GM21529 (cell line): ENCODE results near the gene VN1R2.
"Not testable (repeated sequence)": the region's sequence is repeated elsewhere in the genome, so short reads cannot be mapped to it uniquely, and the experiment has no call there.

Experiments used
- ATAC-seq: cut with Tn5 transposase; IDR thresholded peaks from one replicate; pipeline ENCODE4 v1.9.1; 2021; ENCODE audit not compliant: unreplicated experiment

The VN1R2 gene

DNA sequence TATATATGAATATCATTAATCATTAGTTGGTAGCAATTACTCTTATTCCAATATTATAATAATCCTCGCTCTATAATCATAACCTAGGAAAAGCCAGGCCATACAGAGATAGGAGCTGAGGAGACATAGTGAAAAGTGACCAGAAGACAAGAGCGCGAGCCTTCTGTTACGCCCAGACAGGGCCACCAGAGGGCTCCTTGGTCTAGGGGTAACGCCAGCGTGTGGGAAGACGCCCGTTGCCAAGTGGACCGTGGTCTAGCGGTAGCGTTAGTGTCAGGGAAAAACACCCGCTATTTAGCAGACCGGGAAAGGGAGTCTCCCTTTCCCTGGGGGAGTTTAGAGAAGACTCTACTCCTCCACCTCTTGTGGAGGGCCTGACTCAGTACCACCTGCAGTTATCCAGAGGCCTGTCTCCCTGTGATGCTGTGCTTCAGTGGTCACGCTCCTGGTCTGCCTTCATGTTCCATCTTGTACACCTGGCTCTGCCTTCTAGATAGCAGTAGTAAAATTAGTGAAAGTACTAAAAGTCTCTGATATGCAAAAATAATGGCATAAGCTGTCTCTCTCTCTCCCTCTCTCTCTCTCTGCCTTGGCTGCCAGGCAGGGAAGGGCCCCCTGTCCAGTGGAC, at the start of gene VN1R2:
TSS of gene VN1R2 (plus strand) at position 578 of the 628 bp plus-strand sequence. CDS start 84 bp downstream, outside the sequence.
- ATAC-seq, result not testable (repeated sequence)

GRCh38 chr19:53211554-53211953, 46.5 kb upstream of the VN1R2 start:
- ATAC-seq, result not testable (repeated sequence)

GRCh38 chr19:53212703-53213320, 45.3 kb upstream of the VN1R2 start:
- ATAC-seq, result no peak

GRCh38 chr19:53222716-53223115, 35.4 kb upstream of the VN1R2 start:
- ATAC-seq, result not testable (repeated sequence)

DNA sequence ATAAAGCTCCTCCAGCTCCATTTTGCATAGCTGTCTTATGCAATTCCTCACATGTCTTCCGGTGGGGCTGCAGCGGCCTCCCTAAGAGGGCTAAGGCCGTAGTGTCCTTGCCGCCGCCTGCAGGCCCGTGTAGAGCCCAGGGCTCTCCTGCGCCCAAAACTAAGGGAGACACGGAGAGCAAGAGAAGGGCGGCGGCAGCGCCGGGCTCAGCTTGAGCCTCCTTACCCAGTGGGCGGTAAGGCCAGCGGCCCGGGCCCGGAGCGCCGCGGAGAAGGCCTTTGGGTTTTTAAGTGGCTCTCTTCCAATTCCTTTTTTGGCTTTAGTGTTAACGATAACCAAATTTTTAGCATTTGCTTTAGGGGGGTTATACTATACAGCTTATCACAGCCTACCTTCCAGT, 33.5 kb upstream of the VN1R2 start:
- ATAC-seq, result no peak

GRCh38 chr19:53237114-53237777, 20.8 kb upstream of the VN1R2 start:
- no peak for ATAC-seq

DNA sequence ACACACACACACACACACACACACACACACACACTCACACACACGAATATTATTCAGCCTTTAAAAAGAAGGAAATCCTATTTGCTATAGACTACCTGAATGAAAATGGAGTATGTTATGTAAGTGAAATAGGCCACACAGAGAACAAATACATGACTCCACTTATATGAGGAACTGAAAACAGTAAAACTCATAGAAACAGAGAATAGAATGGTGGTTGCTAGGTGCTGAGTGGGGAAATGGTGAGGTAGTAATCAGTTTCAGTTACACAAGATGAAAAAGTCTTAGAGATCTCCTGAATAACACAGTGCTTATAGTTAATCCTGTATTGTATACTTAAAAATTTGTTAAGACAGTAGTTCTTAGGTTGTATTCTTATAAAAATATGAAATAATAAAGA, 11.6 kb upstream of the VN1R2 start:
- ATAC-seq, result no peak

- ATAC-seq, result no peak
Observed at GRCh38 chr19:53254411-53255341, 3.4 kb upstream of the VN1R2 start, which contains the start of gene ZNF677. Gene ZNF677, minus strand, starts transcription at chr19:53254873. Its CDS starts 3,323 bp downstream, at chr19:53251550.

DNA sequence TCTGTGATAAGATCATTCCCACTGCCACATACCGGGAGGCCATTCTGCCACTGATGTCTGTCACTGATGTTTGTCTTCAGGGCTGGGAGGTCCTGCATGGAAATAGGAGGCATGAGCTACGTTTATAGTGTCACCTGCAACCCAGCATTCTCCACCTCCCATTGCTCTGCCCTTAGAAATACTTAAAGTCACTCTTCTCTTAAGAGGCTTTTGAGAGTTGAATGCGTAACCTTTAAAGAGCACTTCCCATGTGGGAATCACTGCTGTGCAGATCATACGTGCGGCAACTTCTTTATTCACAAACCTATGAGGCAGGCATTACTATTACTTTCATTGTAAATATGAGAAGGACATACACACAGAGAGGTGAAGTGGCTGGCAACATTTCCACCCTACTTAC, 9.5 kb downstream of the VN1R2 start, which contains the start of gene VN1R4:
TSS of gene VN1R4 (minus strand) at position 101 of the 400 bp plus-strand sequence. CDS start at position 43, 58 bp downstream.
- not testable (repeated sequence) for ATAC-seq

DNA sequence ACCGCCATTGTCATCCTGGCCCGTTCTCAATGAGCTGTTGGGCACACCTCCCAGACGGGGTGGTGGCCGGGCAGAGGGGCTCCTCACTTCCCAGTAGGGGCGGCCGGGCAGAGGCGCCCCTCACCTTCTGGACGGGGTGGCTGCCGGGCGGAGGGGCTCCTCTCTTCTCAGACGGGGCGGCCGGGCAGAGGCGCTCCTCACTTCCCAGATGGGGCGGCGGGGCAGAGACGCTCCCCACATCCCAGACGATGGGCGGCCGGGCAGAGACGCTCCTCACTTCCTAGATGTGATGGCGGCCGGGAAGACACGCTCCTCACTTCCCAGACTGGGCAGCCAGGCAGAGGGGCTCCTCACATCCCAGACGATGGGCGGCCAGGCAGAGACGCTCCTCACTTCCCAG, 11.8 kb downstream of the VN1R2 start:
- ATAC-seq, result not testable (repeated sequence)

- no peak for ATAC-seq
Observed at GRCh38 chr19:53272044-53272443, 14.0 kb downstream of the VN1R2 start.

GRCh38 chr19:53275480-53275879, 17.4 kb downstream of the VN1R2 start:
- no peak for ATAC-seq

DNA sequence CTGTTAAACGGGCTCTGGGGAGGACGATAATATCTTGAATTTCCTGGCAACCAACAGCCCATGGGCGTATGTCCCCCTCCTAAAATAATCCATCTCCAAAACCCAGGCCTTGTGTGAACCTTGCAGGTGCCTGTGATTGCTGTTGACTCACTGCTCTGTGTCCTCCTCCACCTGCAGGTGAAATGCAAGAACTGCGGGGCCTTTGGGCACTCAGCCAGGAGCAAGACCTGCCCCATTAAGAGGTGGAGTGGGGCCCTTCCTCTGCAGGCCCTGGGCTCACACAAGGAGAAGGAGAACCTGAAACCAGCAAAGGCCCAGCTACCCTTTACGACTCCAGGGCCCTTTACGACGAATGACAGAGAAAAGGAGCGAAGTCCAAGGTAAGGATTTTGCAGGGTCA, 23.9 kb downstream of the VN1R2 start:
- ATAC-seq, result not testable (repeated sequence)

DNA sequence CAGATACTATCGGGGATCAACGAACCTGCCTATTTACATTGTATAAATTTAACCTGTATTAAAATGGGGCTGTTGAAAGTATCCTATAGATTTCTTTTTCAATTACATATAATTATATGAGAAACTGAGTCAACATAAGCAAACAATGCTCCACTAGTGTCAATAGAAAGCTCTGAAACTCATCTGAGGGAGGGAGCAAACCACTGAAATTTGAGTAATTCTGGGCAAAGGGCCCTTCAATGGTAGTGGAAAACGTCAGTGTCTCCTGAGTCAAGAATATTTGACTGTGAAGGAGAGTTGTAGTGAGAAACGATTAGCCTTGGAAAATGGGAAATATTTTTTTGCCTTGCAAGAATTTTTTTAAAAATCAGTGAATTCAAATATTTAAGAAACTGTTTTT, 27.0 kb downstream of the VN1R2 start:
- no peak for ATAC-seq

DNA sequence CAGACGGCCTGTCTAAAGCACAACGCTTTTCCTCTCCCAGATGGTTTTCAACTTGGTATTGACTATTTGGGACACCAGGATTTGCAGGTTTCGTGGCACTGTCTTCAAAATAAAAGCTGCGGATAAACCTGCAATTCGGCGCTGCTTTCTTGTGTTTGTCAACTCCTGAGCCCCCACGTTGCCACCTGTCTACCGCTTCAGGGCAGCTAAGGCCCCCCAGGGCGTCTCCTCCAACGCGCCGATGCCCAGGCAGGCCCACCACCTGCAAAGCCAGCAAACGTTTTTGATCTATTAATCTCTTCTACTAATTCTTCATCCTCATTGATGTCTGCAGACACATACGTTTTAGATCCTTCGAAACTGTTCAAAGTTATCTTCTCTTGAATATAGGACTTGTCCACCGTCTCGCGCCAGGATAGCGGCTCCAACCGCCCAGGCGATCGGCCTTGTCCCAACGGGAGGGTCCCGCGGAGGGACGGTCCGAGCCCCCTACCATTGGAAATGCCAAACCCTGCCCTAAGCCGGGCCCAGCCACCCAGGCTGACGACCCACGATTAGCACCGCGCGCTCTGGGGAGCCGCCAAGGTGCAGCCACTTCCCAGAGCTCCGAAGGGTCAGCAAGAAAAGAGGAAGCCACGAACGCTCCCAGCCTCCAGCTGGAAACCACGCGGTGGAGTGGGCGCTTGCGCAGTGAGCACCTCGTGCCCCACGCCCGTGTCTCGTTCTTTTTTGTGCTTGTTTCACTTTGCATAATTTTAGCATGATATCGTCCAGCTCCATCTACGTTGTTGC, 32.9 kb downstream of the VN1R2 start:
- no peak for ATAC-seq

- ATAC-seq, result no peak
Observed at GRCh38 chr19:53294786-53295441, 36.8 kb downstream of the VN1R2 start.

DNA sequence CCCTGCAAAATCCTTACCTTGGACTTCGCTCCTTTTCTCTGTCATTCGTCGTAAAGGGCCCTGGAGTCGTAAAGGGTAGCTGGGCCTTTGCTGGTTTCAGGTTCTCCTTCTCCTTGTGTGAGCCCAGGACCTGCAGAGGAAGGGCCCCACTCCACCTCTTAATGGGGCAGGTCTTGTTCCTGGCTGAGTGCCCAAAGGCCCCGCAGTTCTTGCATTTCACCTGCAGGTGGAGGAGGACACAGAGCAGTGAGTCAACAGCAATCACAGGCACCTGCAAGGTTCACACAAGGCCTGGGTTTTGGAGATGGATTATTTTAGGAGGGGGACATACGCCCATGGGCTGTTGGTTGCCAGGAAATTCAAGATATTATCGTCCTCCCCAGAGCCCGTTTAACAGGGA, 43.2 kb downstream of the VN1R2 start:
- ATAC-seq, result not testable (repeated sequence)

DNA sequence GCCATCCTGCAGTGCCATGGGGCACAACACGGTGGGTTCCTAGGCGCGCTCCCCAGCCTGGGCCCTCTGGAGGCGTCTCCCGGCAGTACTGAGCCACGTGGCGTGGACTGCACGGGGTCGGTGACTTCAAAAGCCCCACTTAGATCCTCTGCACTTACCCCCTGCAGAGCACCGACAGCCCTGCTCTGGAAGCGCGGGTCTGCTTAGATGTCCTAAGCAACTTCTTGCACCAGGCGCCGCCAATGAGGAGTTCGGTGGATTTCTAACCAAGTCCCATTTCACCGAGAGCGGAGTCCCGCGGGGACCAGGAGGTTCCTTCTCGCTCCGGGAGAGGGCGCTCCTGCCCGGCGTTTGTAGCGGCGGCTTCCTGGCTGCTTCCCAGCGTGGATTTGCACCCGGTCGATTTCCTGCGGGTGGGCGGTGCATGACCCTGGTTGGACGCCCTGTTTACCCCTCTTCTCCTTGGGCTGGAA, 50.3 kb downstream of the VN1R2 start:
- no peak for ATAC-seq
